Right atrium auricular region (tissue), 2 donors: Measurements from ENCODE around the gene SCGB1A1. TPM values are rescaled to one million over a fixed set of nuclear protein-coding genes. Genes with fewer than 3 reads are reported as not detected.

ENCODE experiments used
- DNase-seq: peaks from one replicate; pipeline ENCODE4 v3.0.0-alpha.2; 2019; ENCODE audit warnings: low spot score
- H3K27ac ChIP-seq, 2 donors: fragments of 200-600 bp; sonication (generic); 1 replicate in 1 of 2; 2 replicates in 1 of 2; pipeline ENCODE4 v1.5.1; 2016 to 2019
- H3K27me3 ChIP-seq, 2 donors: fragments of 200-600 bp; sonication (generic); one replicate each; pipeline versions ENCODE4 v1.5.1 to v1.6.0; 2017 to 2019
- H3K36me3 ChIP-seq: fragments of 200-600 bp; sonication (generic); one replicate; pipeline ENCODE4 v1.5.1; 2016
- H3K4me1 ChIP-seq, 2 donors: fragments of 200-600 bp; sonication (generic); one replicate each; pipeline versions ENCODE4 v1.5.1 to v1.6.0; 2017 to 2019
- H3K4me3 ChIP-seq, 2 donors: fragments of 200-600 bp; sonication (generic); 1 replicate in 1 of 2; 2 replicates in 1 of 2; pipeline ENCODE4 v1.5.1; 2017 to 2019; ENCODE audit warnings: mild to moderate bottlenecking in 1 of 2, moderate library complexity in 1 of 2
- H3K9me3 ChIP-seq, 2 donors: fragments of 200-600 bp; sonication (generic); one replicate each; pipeline ENCODE4 v1.5.1; 2019
- CTCF ChIP-seq, 2 donors: fragments of 200-600 bp; sonication (generic); IDR thresholded peaks; one replicate each; pipeline ENCODE4 v1.5.1; 2019; ENCODE audit warnings: antibody characterized with exemption in 2 of 2
- total RNA-seq, 2 donors: library from RNA; depleted of rRNA; stranded (reverse); fragments of >200 nt; gene quantifications; one replicate each; pipeline ENCODE4 v1.1.0, GENCODE V29; 2016

SCGB1A1 gene
- total RNA-seq, 2 donors from 2014 or later, result not detected

- Histone ChIP-seq H3K4me3 (no peak overlapping the region), H3K27me3 (no peaks in the 10 kb centered on the region), H3K9me3 (no peaks in the 10 kb centered on the region), H3K36me3 (no peaks in the 10 kb centered on the region), H3K27ac (peak overlapping the region; percentile 16 to 61), H3K4me1 (peaks cover 0 to 13% of the 10 kb centered on the region in 2 donors)
- TF ChIP-seq CTCF (IDR thresholded peaks at IDR 0.05), result no peak
- DNase-seq, result no peak
Measured at GRCh38 chr11:62419314-62419929, 589 bp downstream of the SCGB1A1 start.

DNA sequence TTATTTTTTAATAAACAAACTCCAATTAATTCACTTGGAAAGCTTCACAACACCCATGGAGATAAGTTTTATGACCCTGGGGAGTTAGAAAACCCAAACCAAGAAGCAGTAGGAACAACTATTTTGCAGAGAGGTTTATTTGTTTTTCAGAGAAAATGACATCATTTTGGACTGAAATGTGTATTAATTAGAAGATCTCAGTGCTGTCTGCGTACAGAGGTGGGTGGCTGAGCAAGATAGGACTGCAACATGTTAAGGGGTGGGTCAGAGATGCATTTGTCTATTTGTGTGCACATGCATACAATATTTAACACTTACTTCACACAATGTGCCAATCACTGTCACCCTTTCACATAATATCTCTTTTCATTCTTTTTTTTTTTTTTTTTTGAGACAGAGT, 1.1 kb downstream of the SCGB1A1 start:
- Histone ChIP-seq H3K9me3 (no peaks in the 10 kb centered on the region), H3K27me3 (no peaks in the 10 kb centered on the region), H3K4me1 (peaks cover 0 to 13% of the 10 kb centered on the region in 2 donors), H3K27ac (peak overlapping the region; percentile 16 to 61), H3K36me3 (no peaks in the 10 kb centered on the region), H3K4me3 (no peak overlapping the region)
- no peak for DNase-seq
- TF ChIP-seq CTCF (IDR thresholded peaks at IDR 0.05), result no peak

- H3K9me3 ChIP-seq, result no peaks in the 10 kb centered on the region
- no peak overlapping the region for H3K27ac ChIP-seq
- peaks cover 0 to 13% of the 10 kb centered on the region in 2 donors for H3K4me1 ChIP-seq
- H3K36me3 ChIP-seq, result no peaks in the 10 kb centered on the region
- no peak for TF ChIP-seq CTCF (IDR thresholded peaks at IDR 0.05)
- H3K4me3 ChIP-seq, result no peak overlapping the region
- DNase-seq, result no peak
- no peaks in the 10 kb centered on the region for H3K27me3 ChIP-seq
Measured at GRCh38 chr11:62420882-62421281, 2.0 kb downstream of the SCGB1A1 start.

GRCh38 chr11:62421996-62422395, 3.2 kb downstream of the SCGB1A1 start:
- H3K36me3 ChIP-seq, result no peaks in the 10 kb centered on the region
- no peak overlapping the region for H3K4me3 ChIP-seq
- no peak for TF ChIP-seq CTCF (IDR thresholded peaks at IDR 0.05)
- H3K27me3 ChIP-seq, result no peaks in the 10 kb centered on the region
- peaks cover 0 to 13% of the 10 kb centered on the region in 2 donors for H3K4me1 ChIP-seq
- H3K27ac ChIP-seq, result no peak overlapping the region
- no peaks in the 10 kb centered on the region for H3K9me3 ChIP-seq
- no peak for DNase-seq

DNA sequence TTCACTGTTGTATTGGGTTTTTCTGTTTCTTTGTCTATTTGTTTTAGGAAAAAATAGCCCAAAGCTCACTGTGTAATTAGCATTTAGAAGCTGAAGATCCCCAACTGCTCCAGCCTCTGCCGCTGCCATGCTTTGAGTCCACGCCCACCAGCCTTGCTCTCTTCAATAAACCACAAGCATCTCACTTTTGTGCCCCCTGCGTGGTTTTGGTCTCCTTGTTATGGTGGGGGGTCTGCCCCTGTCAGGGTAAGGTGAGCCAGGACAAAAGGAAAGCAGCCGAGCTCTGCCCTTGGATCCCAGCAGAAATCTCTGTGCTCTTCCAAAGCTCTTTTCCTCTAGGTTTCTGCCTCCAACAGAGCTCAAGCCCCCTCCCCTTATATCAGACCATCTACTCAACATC, 4.2 kb downstream of the SCGB1A1 start:
- Histone ChIP-seq H3K27ac (no peak overlapping the region), H3K9me3 (no peaks in the 10 kb centered on the region), H3K36me3 (no peaks in the 10 kb centered on the region), H3K4me3 (no peak overlapping the region), H3K4me1 (peaks cover 0 to 17% of the 10 kb centered on the region in 2 donors), H3K27me3 (no peaks in the 10 kb centered on the region)
- no peak for DNase-seq
- TF ChIP-seq CTCF (IDR thresholded peaks at IDR 0.05), result no peak
